Measurements from ENCODE around the gene SFN. TPM values are rescaled to one million over a fixed set of nuclear protein-coding genes. Genes with fewer than 3 reads are reported as not detected.

Gene SFN
- total RNA-seq, 4 donors from 2014 or later, result 0.81 to 51.6 (median 6.9) TPM

DNA sequence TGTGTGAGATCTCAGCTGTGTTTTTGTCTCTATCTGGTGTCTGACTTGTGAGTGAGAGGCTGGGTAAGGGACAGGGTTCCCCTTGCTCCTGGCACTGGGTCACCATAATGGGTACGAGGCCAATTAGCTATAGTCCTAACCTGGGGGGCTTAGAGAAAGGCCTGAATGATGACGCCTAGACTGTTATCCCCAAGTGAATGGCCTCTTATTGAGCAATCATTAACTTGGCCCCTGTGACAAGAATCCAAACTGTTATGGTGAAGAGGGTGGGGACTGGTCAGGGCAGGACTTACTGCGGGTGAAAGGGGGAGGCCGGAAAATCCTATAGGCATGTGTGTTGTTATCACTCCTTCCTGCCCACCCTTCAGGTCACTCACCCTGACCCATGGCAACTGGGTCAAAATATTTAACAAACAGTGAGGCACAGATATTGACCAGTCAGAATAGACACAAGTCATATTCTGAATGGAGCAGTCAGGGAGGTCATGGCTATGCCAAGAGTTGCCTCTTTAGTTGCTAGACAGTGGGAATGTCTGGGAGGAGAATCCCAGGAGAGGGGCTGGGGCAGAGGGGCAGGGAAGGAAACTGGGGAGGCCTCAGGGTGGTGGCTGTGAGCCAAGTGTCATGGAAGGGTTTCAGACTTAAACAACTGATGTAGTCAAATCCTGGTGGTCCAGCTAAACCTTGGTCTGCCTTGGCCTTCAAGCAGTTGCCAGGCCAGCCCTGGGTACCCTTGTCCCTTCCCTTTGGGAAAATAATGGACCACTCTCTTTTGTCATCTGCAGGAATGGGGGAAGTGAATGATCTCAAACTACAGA is 47.6 kb downstream of the SFN start:
- ATAC-seq, result no peak
- no peak for TF ChIP-seq POLR2A (IDR thresholded peaks at IDR 0.05)
- no peak for TF ChIP-seq POLR2AphosphoS5 (IDR thresholded peaks at IDR 0.05)
- no peak for TF ChIP-seq CTCF (IDR thresholded peaks at IDR 0.05)
- no peak for TF ChIP-seq EP300 (IDR thresholded peaks at IDR 0.05)
- Histone ChIP-seq H3K27me3 (no peaks in the 10 kb centered on the region), H3K4me3 (no peak overlapping the region), H3K27ac (no peak overlapping the region), H3K36me3 (no peaks in the 10 kb centered on the region), H3K4me1 (no peaks in the 10 kb centered on the region), H3K9me3 (no peaks in the 10 kb centered on the region)
- WGBS, 2 donors (ENCODE audit: low coverage in 1 of 2), result 73 to 93% methylated on average over 2 to 3 of the region's 4 CpGs

- H3K36me3 ChIP-seq, result no peaks in the 10 kb centered on the region
- no peak overlapping the region for H3K4me3 ChIP-seq
- no peaks in the 10 kb centered on the region for H3K4me1 ChIP-seq
- ATAC-seq, result no peak
- no peaks in the 10 kb centered on the region for H3K27me3 ChIP-seq
- H3K27ac ChIP-seq, result no peak overlapping the region
- H3K9me3 ChIP-seq, result no peaks in the 10 kb centered on the region
- TF ChIP-seq POLR2A (IDR thresholded peaks at IDR 0.05) (no peak), CTCF (IDR thresholded peaks at IDR 0.05) (no peak), POLR2AphosphoS5 (IDR thresholded peaks at IDR 0.05) (no peak), EP300 (IDR thresholded peaks at IDR 0.05) (no peak)
- WGBS, 2 donors (ENCODE audit: low coverage in 1 of 2), result 60 to 80% methylated on average over 1 of the region's 8 CpGs
Measured at GRCh38 chr1:26911399-26912146, 48.6 kb downstream of the SFN start.

GRCh38 chr1:26912147-26912490 is 49.2 kb downstream of the SFN start:
- no peak overlapping the region for H3K27ac ChIP-seq
- H3K4me1 ChIP-seq, result no peaks in the 10 kb centered on the region

GRCh38 chr1:26913389-26913753 is 50.4 kb downstream of the SFN start:
- TF ChIP-seq EP300 (IDR thresholded peaks at IDR 0.05) (no peak), POLR2A (IDR thresholded peaks at IDR 0.05) (no peak), POLR2AphosphoS5 (IDR thresholded peaks at IDR 0.05) (no peak), CTCF (IDR thresholded peaks at IDR 0.05) (no peak)
- Histone ChIP-seq H3K4me3 (no peak overlapping the region), H3K36me3 (no peaks in the 10 kb centered on the region), H3K27me3 (no peaks in the 10 kb centered on the region), H3K27ac (no peak overlapping the region), H3K9me3 (no peaks in the 10 kb centered on the region), H3K4me1 (no peaks in the 10 kb centered on the region)
- 60 to 100% methylated on average over 1 of the region's 5 CpGs for WGBS, 2 donors (ENCODE audit: low coverage in 1 of 2)
- no peak for ATAC-seq

More at GRCh38 chr1:26912147-26912490, 49.2 kb downstream of the SFN start:
- no peak for ATAC-seq
- 48 to 55% methylated on average over 2 of the region's 2 CpGs for WGBS, 2 donors (ENCODE audit: low coverage in 1 of 2)
- Histone ChIP-seq H3K9me3 (no peaks in the 10 kb centered on the region), H3K27me3 (no peaks in the 10 kb centered on the region), H3K4me3 (no peak overlapping the region), H3K36me3 (no peaks in the 10 kb centered on the region)
- TF ChIP-seq EP300 (IDR thresholded peaks at IDR 0.05), result no peak
- TF ChIP-seq POLR2AphosphoS5 (IDR thresholded peaks at IDR 0.05), result no peak
- no peak for TF ChIP-seq POLR2A (IDR thresholded peaks at IDR 0.05)
- TF ChIP-seq CTCF (IDR thresholded peaks at IDR 0.05), result no peak

Small RNAs within 50 kb of the gene (small RNA-seq; reads per million reads assigned to genes)
- gene RN7SL165P, result 0 reads per million in 4 donors

Other genes starting within 250 kb of the SFN start
- 10 to 100 TPM; 28.2 to 64.2 (median 42.6) TPM for gene ARID1A, start 167.1 kb upstream of the SFN start, total RNA-seq
- 10 to 100 TPM; 13.7 to 30.0 (median 15.5) TPM for gene PIGV, start 75.2 kb upstream of the SFN start, total RNA-seq
- gene ZDHHC18, start 36.5 kb upstream of the SFN start, total RNA-seq, result 10 to 100 TPM; 10.5 to 36.9 (median 17.1) TPM
- gene GPN2, start 27.1 kb downstream of the SFN start, total RNA-seq, result 10 to 100 TPM; 10.4 to 17.3 (median 12.8) TPM
- gene GPATCH3, start 37.3 kb downstream of the SFN start, total RNA-seq, result 10 to 100 TPM in 3 of 4 donors, 1 to 10 TPM in 1; 5.1 to 21.6 (median 14.4) TPM
- gene NR0B2, start 50.8 kb downstream of the SFN start, total RNA-seq, result not detected
- 10 to 100 TPM; 64.8 to 94.5 (median 68.1) TPM for gene NUDC, start 58.6 kb downstream of the SFN start, total RNA-seq
- gene KDF1, start 97.3 kb downstream of the SFN start, total RNA-seq, result 1 to 10 TPM in 1 of 4 donors, not detected in 3; 2.3 TPM
- 10 to 100 TPM; 15.9 to 48.4 (median 38.8) TPM for gene TRNP1, start 130.5 kb downstream of the SFN start, total RNA-seq
- gene TENT5B, start 149.7 kb downstream of the SFN start, total RNA-seq, result 100 to 1,000 TPM in 3 of 4 donors, 10 to 100 TPM in 1; 89.9 to 284 (median 166) TPM

All from gastroesophageal sphincter (tissue), 4 donors.